A549 (cell line): Measurements from ENCODE around the gene SUGP2. TPM values are rescaled to one million over a fixed set of nuclear protein-coding genes. Genes with fewer than 3 reads are reported as not detected.

Experiments used
- ATAC-seq, 2 experiments: fragments of 200-7000 bp in 1 of 2; fragments of >200 bp in 1 of 2; cut with Nextera tagmentation in 1 of 2; cut with Tn5 transposase in 1 of 2; 3 replicates each; pipeline versions ENCODE4 v1.8.0 to v1.9.1; 2018 to 2020; ENCODE audit warnings: mild to moderate bottlenecking in 1 of 2, moderate library complexity in 1 of 2
- CTCF ChIA-PET: fragments of 300-600 bp; sonication (Branson Sonifier 250); formaldehyde crosslinking; extraction: SDS; loops from one replicate; lab custom pipeline; 2021; ENCODE audit warnings: antibody characterized with exemption, inconsistent platforms; lab: Yijun Ruan, JAX
- POLR2A ChIA-PET: fragments of 350-600 bp; formaldehyde crosslinking; extraction: SDS; loops from one replicate; lab custom pipeline; 2021; ENCODE audit warnings: antibody characterized with exemption, inconsistent platforms; lab: Yijun Ruan, JAX
- DNase-seq, 2 experiments: peaks; one replicate each; pipeline versions ENCODE4 v3.0.0 to v3.0.0-alpha.2; 2011 to 2016; ENCODE audit warnings: low read depth in 1 of 2, low spot score in 1 of 2
- FAIRE-seq: peaks from 2 replicates; lab custom pipeline; 2011; peaks lifted over from hg19 to GRCh38; lab: Jason Lieb, UNC
- H3K27ac ChIP-seq, 2 experiments: fragments of >200 bp; sonication (Bioruptor Twin); formaldehyde crosslinking; 3 replicates each; pipeline ENCODE4 v1.5.1; 2016 to 2017
- H3K4me1 ChIP-seq: fragments of >200 bp; sonication (Bioruptor Twin); formaldehyde crosslinking; 3 replicates; pipeline ENCODE4 v1.6.1; 2016
- H3K4me2 ChIP-seq: fragments of >200 bp; sonication (Bioruptor Twin); formaldehyde crosslinking; 3 replicates; pipeline ENCODE4 v1.6.1; 2016
- H3K4me3 ChIP-seq: fragments of >200 bp; sonication (Bioruptor Twin); formaldehyde crosslinking; 3 replicates; pipeline ENCODE4 v1.5.1; 2016
- H3K9me3 ChIP-seq: fragments of >200 bp; sonication (Bioruptor Twin); formaldehyde crosslinking; 3 replicates; pipeline ENCODE4 v1.6.1; 2016
- BCL3 ChIP-seq: fragments of >200 bp; sonication (Bioruptor Twin); formaldehyde crosslinking; IDR thresholded peaks from 3 replicates; pipeline ENCODE4 v1.6.1; 2016
- BHLHE40 ChIP-seq: IDR thresholded peaks from 2 replicates; pipeline ENCODE4 v1.6.1; 2012; ENCODE audit warnings: low read depth, low read length, inconsistent platforms
- CBX2 ChIP-seq: fragments of 200-600 bp; sonication (generic); IDR thresholded peaks from 2 replicates; pipeline ENCODE4 v1.6.1; 2016; ENCODE audit warnings: low read depth, mild to moderate bottlenecking, borderline replicate concordance
- CBX8 ChIP-seq: fragments of 200-600 bp; sonication (generic); IDR thresholded peaks from 2 replicates; pipeline ENCODE4 v1.6.1; 2016
- CEBPB ChIP-seq, 2 experiments: fragments of >200 bp in 1 of 2; sonication (Bioruptor Twin) in 1 of 2; formaldehyde crosslinking in 1 of 2; IDR thresholded peaks; 2 replicates each; pipeline ENCODE4 v1.6.1; 2012 to 2016
- EHMT2 ChIP-seq: fragments of 200-600 bp; sonication (generic); IDR thresholded peaks from 2 replicates; pipeline ENCODE4 v1.6.1; 2016; ENCODE audit warnings: antibody characterized with exemption, low read depth, mild to moderate bottlenecking, moderate library complexity
- ELK1 ChIP-seq: fragments of 150-350 bp; IDR thresholded peaks from 2 replicates; pipeline ENCODE4 v1.6.1; 2014; ENCODE audit warnings: low read depth, mild to moderate bottlenecking, low read length
- FOSB ChIP-seq: fragments of 250-450 bp; sonication (Bioruptor Pico); IDR thresholded peaks from 2 replicates; pipeline ENCODE4 v1.5.0; 2020; ENCODE audit warnings: mild to moderate bottlenecking, moderate library complexity
- FOSL2 ChIP-seq, 2 experiments: fragments of 450-650 bp in 1 of 2; fragments of >200 bp in 1 of 2; sonication (Bioruptor Twin) in 1 of 2; formaldehyde crosslinking; IDR thresholded peaks; 2 replicates each; pipeline versions ENCODE4 v1.5.0 to v1.6.1; 2016 to 2020; ENCODE audit warnings: mild to moderate bottlenecking in 1 of 2, moderate library complexity in 1 of 2
- FOXS1 ChIP-seq: fragments of 250-450 bp; sonication (Bioruptor Pico); IDR thresholded peaks from 2 replicates; pipeline ENCODE4 v1.5.0; 2020; ENCODE audit warnings: mild to moderate bottlenecking, moderate library complexity
- HDAC2 ChIP-seq: fragments of 200-600 bp; sonication (generic); IDR thresholded peaks from 2 replicates; pipeline ENCODE4 v1.6.1; 2016
- HOXB5 ChIP-seq: fragments of 250-450 bp; sonication (Bioruptor Pico); IDR thresholded peaks from 2 replicates; pipeline ENCODE4 v1.5.0; 2020; ENCODE audit warnings: mild to moderate bottlenecking, moderate library complexity
- JUN ChIP-seq, 2 experiments: fragments of >200 bp; sonication (Bioruptor Twin); formaldehyde crosslinking; IDR thresholded peaks; 2 replicates in 1 of 2; 3 replicates in 1 of 2; pipeline ENCODE4 v1.6.1; 2016 to 2017
- JUNB ChIP-seq: fragments of >200 bp; sonication (Bioruptor Twin); formaldehyde crosslinking; IDR thresholded peaks from 2 replicates; pipeline ENCODE4 v1.6.1; 2016
- KDM1A ChIP-seq: fragments of 200-600 bp; sonication (generic); IDR thresholded peaks from 2 replicates; pipeline ENCODE4 v1.6.1; 2016; ENCODE audit warnings: low read depth, mild to moderate bottlenecking
- MAFK ChIP-seq: fragments of 450-650 bp; IDR thresholded peaks from 2 replicates; pipeline ENCODE4 v1.6.1; 2014; ENCODE audit not compliant: partially characterized antibody
- PBX3 ChIP-seq: IDR thresholded peaks from 2 replicates; pipeline ENCODE4 v1.6.1; 2012
- RARB ChIP-seq: fragments of 250-450 bp; sonication (Bioruptor Pico); IDR thresholded peaks from 2 replicates; pipeline ENCODE4 v1.8.0; 2021; ENCODE audit warnings: mild to moderate bottlenecking, moderate library complexity
- RNF2 ChIP-seq: fragments of 200-600 bp; sonication (generic); IDR thresholded peaks from 2 replicates; pipeline ENCODE4 v1.6.1; 2016; ENCODE audit warnings: low read depth, mild to moderate bottlenecking, antibody characterized with exemption, moderate library complexity, borderline replicate concordance
- TFCP2L1 ChIP-seq: fragments of 250-450 bp; sonication (Bioruptor Pico); IDR thresholded peaks from 2 replicates; pipeline ENCODE4 v1.5.0; 2021; ENCODE audit warnings: mild to moderate bottlenecking
- USF2 ChIP-seq: fragments of 450-650 bp; IDR thresholded peaks from 2 replicates; pipeline ENCODE4 v1.6.1; 2014; ENCODE audit warnings: antibody characterized with exemption
- ZC3H11A ChIP-seq: fragments of 450-650 bp; IDR thresholded peaks from 2 replicates; pipeline ENCODE4 v1.6.1; 2014; ENCODE audit warnings: antibody characterized with exemption, mild to moderate bottlenecking
- ZFP36 ChIP-seq: fragments of 450-650 bp; IDR thresholded peaks from 2 replicates; pipeline ENCODE4 v1.6.1; 2014; ENCODE audit warnings: borderline replicate concordance; ENCODE audit not compliant: partially characterized antibody
- WGBS: methylation state at CpG from one replicate; pipeline ENCODE4 v1.1.6; 2017; ENCODE audit errors: missing lambda C conversion rate; 5-methylcytosine and 5-hydroxymethylcytosine counted together
- polyA plus RNA-seq, 4 experiments: library from polyadenylated mRNA; depleted of rRNA in 3 of 4; stranded (reverse); fragments of >200 nt; fragmentation: RNase III in 1 of 4; extraction: RNeasy Plus Mini Kit Qiagen cat#74134 plus additional on column Dnase treatment in 1 of 4; gene quantifications; 2 replicates in 3 of 4; 3 replicates in 1 of 4; pipeline ENCODE4 v1.2.3, GENCODE V29; 2011 to 2017
- TF ChIP-seq, protein P1 (sequence below): fragments of 250-450 bp; sonication (Bioruptor Pico); IDR thresholded peaks from 2 replicates; pipeline ENCODE4 v1.5.0; 2021; ENCODE audit warnings: mild to moderate bottlenecking, moderate library complexity, borderline replicate concordance
- TF ChIP-seq, protein P2 (sequence below): fragments of >200 bp; sonication (Bioruptor Twin); formaldehyde crosslinking; IDR thresholded peaks from 2 replicates; pipeline ENCODE4 v1.6.1; 2016
- TF ChIP-seq, protein P3 (sequence below): fragments of 250-450 bp; sonication (Bioruptor Pico); IDR thresholded peaks from 2 replicates; pipeline ENCODE4 v1.5.0; 2020; ENCODE audit warnings: low read depth, mild to moderate bottlenecking, moderate library complexity
- TF ChIP-seq, protein P4 (sequence below): IDR thresholded peaks from 2 replicates; pipeline ENCODE4 v1.6.1; 2012

Gene SUGP2
- polyA plus RNA-seq, 2 of the 4 experiments (the other 2 are of a cell fraction): 42.4 to 43.9 TPM

GRCh38 chr19:19043881-19044280 is 10.6 kb upstream of the SUGP2 start:
- POLR2A ChIA-PET: no interaction called here
- Histone ChIP-seq H3K4me3 (no peak overlapping the region), H3K4me1 (peaks cover 9% of the 10 kb centered on the region), H3K4me2 (no peak overlapping the region), H3K9me3 (no peaks in the 10 kb centered on the region), H3K27ac (no peak overlapping the region)
- CTCF ChIA-PET: interaction anchor here (1.2 kb wide), 1 partner anchor 9 kb away, joined by 4 read pairs; no protein-coding TSS in a partner anchor
- ATAC-seq: no peak
- WGBS: 92% methylated on average over 6 of the region's 6 CpGs
- DNase-seq: no peak
- FAIRE-seq: no peak
- TF ChIP-seq HOXB5 (no peak), TFCP2L1 (CRISPR knock-in tag) (no peak), KDM1A (no peak), JUNB (no peak), PBX3 (no peak), CBX2 (no peak), FOSL2 (IDR thresholded peaks at IDR 0.05) (no peak), FOSL2 (CRISPR knock-in tag; IDR thresholded peaks at IDR 0.05) (no peak), BCL3 (no peak), ELK1 (no peak), FOXS1 (no peak), ZFP36 (no peak), RARB (CRISPR knock-in tag) (no peak)
- TF ChIP-seq, protein P1, sequence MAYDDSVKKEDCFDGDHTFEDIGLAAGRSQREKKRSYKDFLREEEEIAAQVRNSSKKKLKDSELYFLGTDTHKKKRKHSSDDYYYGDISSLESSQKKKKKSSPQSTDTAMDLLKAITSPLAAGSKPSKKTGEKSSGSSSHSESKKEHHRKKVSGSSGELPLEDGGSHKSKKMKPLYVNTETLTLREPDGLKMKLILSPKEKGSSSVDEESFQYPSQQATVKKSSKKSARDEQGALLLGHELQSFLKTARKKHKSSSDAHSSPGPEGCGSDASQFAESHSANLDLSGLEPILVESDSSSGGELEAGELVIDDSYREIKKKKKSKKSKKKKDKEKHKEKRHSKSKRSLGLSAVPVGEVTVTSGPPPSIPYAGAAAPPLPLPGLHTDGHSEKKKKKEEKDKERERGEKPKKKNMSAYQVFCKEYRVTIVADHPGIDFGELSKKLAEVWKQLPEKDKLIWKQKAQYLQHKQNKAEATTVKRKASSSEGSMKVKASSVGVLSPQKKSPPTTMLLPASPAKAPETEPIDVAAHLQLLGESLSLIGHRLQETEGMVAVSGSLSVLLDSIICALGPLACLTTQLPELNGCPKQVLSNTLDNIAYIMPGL (CRISPR knock-in tag): no peak
- TF ChIP-seq, protein P2, sequence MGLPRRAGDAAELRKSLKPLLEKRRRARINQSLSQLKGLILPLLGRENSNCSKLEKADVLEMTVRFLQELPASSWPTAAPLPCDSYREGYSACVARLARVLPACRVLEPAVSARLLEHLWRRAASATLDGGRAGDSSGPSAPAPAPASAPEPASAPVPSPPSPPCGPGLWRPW: no peak
- TF ChIP-seq, protein P3, sequence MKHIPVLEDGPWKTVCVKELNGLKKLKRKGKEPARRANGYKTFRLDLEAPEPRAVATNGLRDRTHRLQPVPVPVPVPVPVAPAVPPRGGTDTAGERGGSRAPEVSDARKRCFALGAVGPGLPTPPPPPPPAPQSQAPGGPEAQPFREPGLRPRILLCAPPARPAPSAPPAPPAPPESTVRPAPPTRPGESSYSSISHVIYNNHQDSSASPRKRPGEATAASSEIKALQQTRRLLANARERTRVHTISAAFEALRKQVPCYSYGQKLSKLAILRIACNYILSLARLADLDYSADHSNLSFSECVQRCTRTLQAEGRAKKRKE (CRISPR knock-in tag): no peak

DNA sequence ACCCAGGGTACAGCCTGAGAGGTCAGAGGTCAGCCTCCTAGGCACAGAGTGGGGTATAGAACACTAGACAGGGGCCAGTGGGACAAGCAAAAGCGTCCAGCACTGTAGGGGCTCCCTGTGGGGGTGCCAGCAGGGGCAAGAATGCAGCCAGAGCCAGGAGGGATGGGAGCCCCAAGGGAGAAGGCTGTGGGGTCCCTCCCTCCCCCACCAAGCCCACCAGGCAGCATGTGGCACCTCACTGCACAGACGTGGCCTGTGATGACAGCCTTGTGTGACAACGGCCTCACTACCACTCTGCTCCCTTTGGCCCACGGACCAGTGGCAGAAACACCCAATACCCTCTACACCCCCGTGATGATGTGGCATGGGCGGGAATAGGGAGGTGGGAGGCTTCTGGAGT is 10.2 kb upstream of the SUGP2 start:
- no peak overlapping the region for H3K27ac ChIP-seq
- DNase-seq: no peak
- WGBS: 79% methylated on average over 6 of the region's 6 CpGs
- peaks cover 9% of the 10 kb centered on the region for H3K4me1 ChIP-seq
- no peak overlapping the region for H3K4me2 ChIP-seq
- H3K4me3 ChIP-seq: no peak overlapping the region
- no peak for FAIRE-seq
- ChIA-PET CTCF (interaction anchor here (1.2 kb wide), 1 partner anchor 10 kb away, joined by 4 read pairs; no protein-coding TSS in a partner anchor), POLR2A (no interaction called here)
- H3K9me3 ChIP-seq: no peaks in the 10 kb centered on the region
- no peak for ATAC-seq
- TF ChIP-seq FOSB (CRISPR knock-in tag) (no peak), CBX2 (no peak), EHMT2 (no peak), JUN (IDR thresholded peaks at IDR 0.05) (no peak), ELK1 (no peak), MAFK (no peak), RNF2 (no peak), BHLHE40 (no peak), CEBPB (IDR thresholded peaks at IDR 0.05) (no peak), ZC3H11A (no peak), FOXS1 (no peak), USF2 (no peak), HDAC2 (no peak), CBX8 (no peak)
- TF ChIP-seq, protein P4, sequence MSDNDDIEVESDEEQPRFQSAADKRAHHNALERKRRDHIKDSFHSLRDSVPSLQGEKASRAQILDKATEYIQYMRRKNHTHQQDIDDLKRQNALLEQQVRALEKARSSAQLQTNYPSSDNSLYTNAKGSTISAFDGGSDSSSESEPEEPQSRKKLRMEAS: no peak
- TF ChIP-seq, protein P2: no peak
